DMS79 (cell line): ENCODE measurements around the gene NOC2L.

Experiments
- DNase-seq: peaks from one replicate; lab custom pipeline; 2025; lab: John Stamatoyannopoulos, UW

Gene NOC2L

GRCh38 chr1:942864-943533 is 16.1 kb downstream of the NOC2L start:
- no peak for DNase-seq

GRCh38 chr1:942411-942821 is 16.6 kb downstream of the NOC2L start:
- DNase-seq: no peak

- DNase-seq: peak; percentile 28
Observed at GRCh38 chr1:941588-942383, 17.3 kb downstream of the NOC2L start.

- DNase-seq: no peak
Observed at GRCh38 chr1:941015-941587, 18.0 kb downstream of the NOC2L start.

- peak; percentile 30 for DNase-seq
Observed at GRCh38 chr1:940107-941014, 18.7 kb downstream of the NOC2L start.

GRCh38 chr1:939511-940106 is 19.4 kb downstream of the NOC2L start:
- no peak for DNase-seq

GRCh38 chr1:938711-939489 is 20.2 kb downstream of the NOC2L start:
- no peak for DNase-seq

- DNase-seq: no peak
Observed at GRCh38 chr1:938088-938683, 20.9 kb downstream of the NOC2L start.

- no peak for DNase-seq
Observed at GRCh38 chr1:937521-937920, 21.5 kb downstream of the NOC2L start.

- DNase-seq: no peak
Observed at GRCh38 chr1:936348-937264, 22.4 kb downstream of the NOC2L start.

GRCh38 chr1:935751-936231 is 23.3 kb downstream of the NOC2L start:
- DNase-seq: peak; percentile 57

GRCh38 chr1:934991-935750 is 23.9 kb downstream of the NOC2L start:
- no peak for DNase-seq

GRCh38 chr1:933603-933940 is 25.5 kb downstream of the NOC2L start:
- DNase-seq: no peak

GRCh38 chr1:932776-933602 is 26.1 kb downstream of the NOC2L start:
- DNase-seq: no peak

- no peak for DNase-seq
Observed at GRCh38 chr1:932173-932510, 26.9 kb downstream of the NOC2L start.

- no peak for DNase-seq
Observed at GRCh38 chr1:931380-932172, 27.5 kb downstream of the NOC2L start.

- no peak for DNase-seq
Observed at GRCh38 chr1:930633-931138, 28.4 kb downstream of the NOC2L start.
